Heart right ventricle (tissue), 16 donors: ENCODE measurements around the gene ZSCAN9. TPM values are rescaled to one million over a fixed set of nuclear protein-coding genes. Genes with fewer than 3 reads are reported as not detected.

Experiments
- ATAC-seq, 8 donors: fragments of 200-7000 bp; cut with Tn5 transposase; one replicate each; pipeline ENCODE4 v1.9.1; 2020; ENCODE audit warnings: mild to moderate bottlenecking in 8 of 8, moderate library complexity in 8 of 8, moderate number of reproducible peaks in 1 of 8
- DNase-seq, 2 donors: peaks; one replicate each; pipeline ENCODE4 v3.0.0-alpha.2; 2020
- H3K27ac ChIP-seq, 10 donors: fragments of 200-600 bp; sonication (generic) in 2 of 10; one replicate each; pipeline versions ENCODE4 v1.5.0 to v1.8.0; 2020 to 2022; ENCODE audit warnings: mild to moderate bottlenecking in 3 of 10
- H3K27me3 ChIP-seq, 7 donors: fragments of 200-600 bp; one replicate each; pipeline ENCODE4 v1.8.0; 2021 to 2022; ENCODE audit warnings: mild to moderate bottlenecking in 2 of 7
- H3K36me3 ChIP-seq, 9 donors: fragments of 200-600 bp; sonication (generic) in 1 of 9; one replicate each; pipeline versions ENCODE4 v1.5.0 to v1.8.0; 2020 to 2022; ENCODE audit warnings: mild to moderate bottlenecking in 2 of 9
- H3K4me1 ChIP-seq, 9 donors: fragments of 200-600 bp; sonication (generic) in 1 of 9; one replicate each; pipeline versions ENCODE4 v1.5.0 to v1.8.0; 2020 to 2022; ENCODE audit warnings: mild to moderate bottlenecking in 4 of 9
- H3K4me3 ChIP-seq, 10 donors: fragments of 200-600 bp; sonication (generic) in 2 of 10; one replicate each; pipeline versions ENCODE4 v1.5.0 to v1.8.0; 2020 to 2022; ENCODE audit warnings: mild to moderate bottlenecking in 7 of 10, moderate library complexity in 2 of 10
- H3K9me3 ChIP-seq, 11 donors: fragments of 200-600 bp in 10 of 11; sonication (generic) in 2 of 11; one replicate each; pipeline versions ENCODE4 v1.5.0 to v1.8.0; 2013 to 2022; ENCODE audit warnings: mild to moderate bottlenecking in 2 of 11, control low read depth in 1 of 11, moderate library complexity in 1 of 11
- CTCF ChIP-seq, 9 donors: fragments of 200-600 bp; sonication (generic) in 2 of 9; IDR thresholded peaks; one replicate each; pipeline versions ENCODE4 v1.5.0 to v1.8.0; 2021 to 2022; ENCODE audit warnings: antibody characterized with exemption in 9 of 9, mild to moderate bottlenecking in 5 of 9, moderate library complexity in 1 of 9
- WGBS, 2 donors: extraction: QIAGEN DNeasy Blood & Tissue Kit; methylation state at CpG; one replicate each; pipeline ENCODE4 v1.1.7; 2013; ENCODE audit warnings: inconsistent platforms in 1 of 2; 5-methylcytosine and 5-hydroxymethylcytosine counted together
- intact Hi-C, 10 donors: fragments of 100-400 bp; cut with DNase I; formaldehyde crosslinking; loops; one replicate each; pipeline versions ENCODE4 v1.11.1 to v1.14.2; 2022
- polyA plus RNA-seq, 2 donors: library from polyadenylated mRNA; stranded (reverse); fragments of 200-250 nt; gene quantifications; one replicate each; pipeline ENCODE4 v1.2.3, GENCODE V29; 2013
- total RNA-seq, 10 donors: library from RNA; stranded (reverse); fragmentation: NEBNext Ultra II Directional in 3 of 10; extraction: Animal tissue kit (Norgen Biotek cat#: 25700) in 3 of 10; gene quantifications; one replicate each; pipeline versions ENCODE4 v1.2.1 to v1.2.4, GENCODE V29; 2021 to 2023
- donor health status: Arrhythmogenic right ventricular cardiomyopathy.
- donor health status: ischemic (EF 13 %, LVEDD 7.1; RV severe dilation, severe dysfunction).
- donor health status: healthy with polysubstance abuse.
- donor health status: DM: no; HTN: yes; CAD: no.
- donor health status: DM: no; HTN: no; CAD: no.
- donor health status: ischemic (EF 25% LVEDD 6.9; RV normal size, moderate dysfunction).
- donor health status: ischemic (EF 25% LVEDD 5.7; RV mildly dilated, moderate dysfunction).
- donor health status: healthy.
- donor health status: DM: yes; HTN: yes; CAD: no.
- donor health status: Ischemic cardiomyopathy.
- donor health status: ischemic (EF 35%, LVEDD 5.7; RV mildly dilated, moderate dysfunction).
- donor health status: nonischemic (EF 11% LVEDD 7.7; RV severe dilation, severe dysfunction).
- donor health status: DM: yes; HTN: yes; CAD: no.
- donor health status: PGD.
- donor health status: ischemic (EF 29% LVEDD 5.4; RV normal size, mild dysfunction).
- donor health status: nonischemic (EF 23%, LVEDD 6.1; RV moderate dilation, normal function).

The ZSCAN9 gene
- total and polyA plus RNA-seq, 12 donors, result 6.8 to 11.2 (median 8.8) TPM

- peaks cover 0 to 71% (median 22%) of the 10 kb centered on the region in 9 donors for H3K36me3 ChIP-seq
- DNase-seq (no peak), ATAC-seq (no peak)
- no peak overlapping the region for H3K27ac ChIP-seq
- intact Hi-C loops, result no loop called here
- TF ChIP-seq CTCF (IDR thresholded peaks at IDR 0.05), result no peak
- H3K4me1 ChIP-seq, result peaks cover 0 to 6% (median 2%) of the 10 kb centered on the region in 9 donors
- H3K4me3 ChIP-seq, result no peak overlapping the region
- no peaks in the 10 kb centered on the region for H3K27me3 ChIP-seq
- WGBS, 2 donors, result 94 to 95% methylated on average over 6 of the region's 6 CpGs
- H3K9me3 ChIP-seq, result no peaks in the 10 kb centered on the region
These were observed 20.3 kb downstream of the ZSCAN9 start for GRCh38 chr6:28245206-28245941.

DNA sequence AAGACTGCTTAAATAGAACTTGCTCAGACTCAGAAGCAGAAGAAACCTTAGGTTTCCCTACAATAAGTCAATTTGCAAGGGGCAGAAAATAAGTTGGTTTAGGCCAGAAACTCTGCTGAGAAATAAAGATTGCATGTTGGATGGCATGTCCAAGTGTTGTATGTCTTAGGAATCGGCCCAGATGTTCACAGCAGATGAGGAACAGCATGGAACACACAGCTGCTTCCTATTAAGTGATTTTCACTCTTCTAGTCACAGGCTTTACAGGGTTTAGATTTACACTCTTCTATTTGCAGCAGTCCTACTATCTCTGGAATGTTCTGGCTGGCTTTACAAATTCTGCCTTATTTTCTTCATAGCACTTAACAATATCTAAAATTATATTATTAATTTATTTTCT, 23.8 kb downstream of the ZSCAN9 start:
- ATAC-seq, result no peak
- 83 to 93% methylated on average over 1 of the region's 1 CpG for WGBS, 2 donors
- Histone ChIP-seq H3K36me3 (peaks cover 0 to 59% (median 22%) of the 10 kb centered on the region in 9 donors), H3K27me3 (no peaks in the 10 kb centered on the region), H3K9me3 (no peaks in the 10 kb centered on the region), H3K4me1 (peaks cover 9 to 31% (median 22%) of the 10 kb centered on the region in 9 donors), H3K4me3 (no peak overlapping the region), H3K27ac (no peak overlapping the region)
- no peak for DNase-seq
- intact Hi-C loops, result no loop called here
- TF ChIP-seq CTCF (IDR thresholded peaks at IDR 0.05), result no peak

DNA sequence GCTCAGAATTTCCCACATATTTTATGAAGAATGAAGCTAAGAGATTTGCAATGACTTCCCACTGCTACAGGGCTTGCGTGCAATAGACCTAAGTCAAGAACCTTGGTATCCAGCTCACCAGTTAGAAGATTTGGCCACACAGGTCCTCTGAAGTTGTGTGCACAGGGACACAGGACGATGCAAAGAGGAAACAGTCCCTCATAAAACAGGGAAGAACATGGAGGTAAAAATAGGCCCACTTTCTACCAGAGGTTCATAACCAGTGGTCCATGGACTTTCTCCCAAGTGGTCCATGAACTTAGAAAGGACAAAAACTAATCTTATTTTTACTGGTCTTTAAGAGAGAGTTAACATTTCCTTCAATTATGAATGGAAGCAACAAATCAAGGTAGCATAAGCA, 25.7 kb downstream of the ZSCAN9 start:
- no peaks in the 10 kb centered on the region for H3K27me3 ChIP-seq
- H3K36me3 ChIP-seq, result peaks cover 0 to 40% (median 16%) of the 10 kb centered on the region in 9 donors
- ATAC-seq (no peak), DNase-seq (no peak)
- TF ChIP-seq CTCF (IDR thresholded peaks at IDR 0.05), result no peak
- 79 to 83% methylated on average over 2 of the region's 2 CpGs for WGBS, 2 donors
- H3K9me3 ChIP-seq, result no peaks in the 10 kb centered on the region
- H3K4me3 ChIP-seq, result peak overlapping the region in 8 of 10 donors; percentile 74 to 98 (median 90)
- no peak overlapping the region for H3K27ac ChIP-seq
- peaks cover 9 to 36% (median 22%) of the 10 kb centered on the region in 9 donors for H3K4me1 ChIP-seq
- intact Hi-C loops, result loop anchor here in 6 of 10 donors (5.0 to 10.0 kb wide), 4 partner anchors 33 to 116 kb away; no protein-coding TSS in a partner anchor

DNA sequence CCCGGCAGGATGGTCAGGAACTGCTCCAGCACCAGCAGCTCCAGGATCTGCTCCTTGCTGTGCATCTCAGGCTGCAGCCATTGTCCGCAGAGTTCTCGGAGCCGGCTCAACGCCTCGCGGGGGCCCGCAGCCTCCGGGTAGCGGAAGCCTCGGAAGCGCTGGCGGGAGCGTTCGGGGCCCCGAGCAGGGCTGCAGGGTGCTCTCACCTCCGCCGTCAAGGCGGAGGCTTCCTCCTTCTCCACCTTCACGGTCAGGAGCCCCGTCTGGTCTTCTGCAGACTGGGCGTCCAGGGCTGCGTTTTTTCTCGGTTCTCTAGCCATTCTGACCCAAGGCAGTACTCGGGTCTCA, 26.6 kb downstream of the ZSCAN9 start:
- no peak for DNase-seq
- peak overlapping the region; percentile 59 to 98 (median 89) for H3K4me3 ChIP-seq
- ATAC-seq, result peak; percentile 13 to 48 (median 46)
- no peaks in the 10 kb centered on the region for H3K27me3 ChIP-seq
- intact Hi-C loops, result loop anchor here in 6 of 10 donors (1.0 to 10.0 kb wide), 5 partner anchors 15 to 117 kb away; no protein-coding TSS in a partner anchor
- H3K36me3 ChIP-seq, result peaks cover 0 to 32% (median 10%) of the 10 kb centered on the region in 9 donors
- H3K4me1 ChIP-seq, result peaks cover 9 to 36% (median 22%) of the 10 kb centered on the region in 9 donors
- H3K27ac ChIP-seq, result peak overlapping the region in 9 of 10 donors; percentile 28 to 87 (median 68)
- H3K9me3 ChIP-seq, result no peaks in the 10 kb centered on the region
- 0% methylated on average over 25 of the region's 25 CpGs for WGBS, 2 donors
- TF ChIP-seq CTCF (IDR thresholded peaks at IDR 0.05), result no peak
